AML-193 (cell line): ENCODE results near the gene ADAMTS19.

Experiments used
- DNase-seq, 2 experiments: peaks; one replicate each; lab custom pipeline; 2025; lab: John Stamatoyannopoulos, UW

Gene ADAMTS19

DNA sequence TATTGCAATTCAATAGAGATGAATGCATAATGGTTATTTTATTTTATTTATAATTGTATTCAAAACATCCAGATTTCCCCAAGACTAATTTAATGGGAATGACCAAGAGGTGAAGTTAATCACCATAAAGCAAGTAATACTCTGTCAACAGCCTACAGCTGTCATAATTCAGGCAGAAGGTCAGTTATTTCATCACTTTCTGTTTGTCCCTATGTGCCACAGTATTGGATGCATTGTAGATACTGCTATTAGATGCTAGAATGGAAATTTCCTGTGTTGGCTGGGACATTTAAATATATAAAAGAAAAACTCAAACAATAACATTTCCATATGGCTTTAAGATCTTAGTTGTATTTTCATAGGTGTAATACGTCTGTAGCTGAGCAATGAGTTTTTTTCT is 231.1 kb downstream of the ADAMTS19 start:
- DNase-seq, result no peak

- no peak for DNase-seq
Measured at GRCh38 chr5:129696636-129697035, 236.5 kb downstream of the ADAMTS19 start.

DNA sequence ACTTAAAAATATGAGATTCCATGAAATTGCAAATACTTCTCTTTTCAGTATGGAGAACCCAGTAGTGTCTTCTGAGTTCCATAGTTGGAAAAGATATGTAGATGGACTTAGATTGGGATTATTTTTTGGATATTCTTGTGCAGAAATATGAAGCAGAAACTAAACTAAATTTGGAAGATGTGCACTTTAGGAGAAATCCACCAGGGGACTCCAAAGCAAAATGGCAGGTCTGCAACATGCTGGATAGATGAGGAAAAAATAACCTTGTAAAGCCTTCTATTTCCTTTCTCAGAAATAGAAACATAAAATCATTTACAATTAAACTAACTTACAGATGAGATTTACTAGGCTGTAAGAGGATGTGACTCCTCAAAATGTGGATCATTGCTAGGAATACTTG is 238.6 kb downstream of the ADAMTS19 start:
- no peak for DNase-seq

GRCh38 chr5:129716235-129716634 is 256.1 kb downstream of the ADAMTS19 start:
- DNase-seq, result no peak

DNA sequence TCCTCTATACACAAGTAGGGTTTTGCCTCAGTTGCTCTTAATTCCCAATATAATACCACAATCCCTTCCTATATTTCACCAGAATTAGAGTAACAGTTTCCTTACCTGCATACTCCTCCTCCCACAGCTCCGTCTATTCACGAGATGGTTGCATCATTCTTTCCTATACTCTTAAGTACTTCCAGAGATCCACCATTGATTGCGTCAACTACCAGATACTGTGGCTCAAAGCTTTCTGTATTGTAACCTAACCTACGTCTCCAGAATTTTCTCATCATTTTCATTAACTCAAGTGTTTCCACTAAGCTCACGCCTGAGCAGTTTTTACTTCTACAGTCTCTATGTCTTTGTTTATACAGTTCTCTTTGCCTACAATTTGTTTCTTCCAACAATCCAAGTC is 256.6 kb downstream of the ADAMTS19 start:
- DNase-seq, result no peak

DNA sequence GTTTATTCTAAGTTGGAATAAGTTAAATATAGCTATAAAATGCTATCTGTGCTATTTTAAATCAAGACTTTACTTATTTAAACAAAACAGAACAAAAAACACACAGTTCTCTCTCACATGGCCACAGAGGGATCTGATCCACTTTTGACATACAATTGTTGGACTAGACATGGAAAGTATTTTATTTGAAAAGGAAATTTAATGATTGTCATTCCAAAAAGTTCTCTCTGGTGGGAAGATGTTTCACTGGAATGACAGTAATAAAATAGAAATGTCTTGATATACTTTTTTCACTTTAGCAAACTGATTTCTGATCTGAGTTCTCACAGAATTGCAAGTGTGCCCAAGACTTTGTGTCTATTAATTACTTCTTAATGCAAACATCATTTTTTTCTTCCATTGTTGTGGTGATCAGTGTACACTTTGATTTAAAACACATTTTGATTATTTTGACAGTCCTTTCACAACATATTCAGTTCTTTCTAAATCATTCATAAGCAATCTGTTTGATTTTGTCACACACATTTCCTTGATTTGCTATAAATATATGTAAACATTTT is 257.7 kb downstream of the ADAMTS19 start:
- no peak for DNase-seq

- DNase-seq, result no peak
Measured at GRCh38 chr5:129718471-129719090, 258.5 kb downstream of the ADAMTS19 start.

- no peak for DNase-seq
Measured at GRCh38 chr5:129724222-129724621, 264.1 kb downstream of the ADAMTS19 start.

- DNase-seq, result no peak
Measured at GRCh38 chr5:129724647-129725046, 264.5 kb downstream of the ADAMTS19 start.

DNA sequence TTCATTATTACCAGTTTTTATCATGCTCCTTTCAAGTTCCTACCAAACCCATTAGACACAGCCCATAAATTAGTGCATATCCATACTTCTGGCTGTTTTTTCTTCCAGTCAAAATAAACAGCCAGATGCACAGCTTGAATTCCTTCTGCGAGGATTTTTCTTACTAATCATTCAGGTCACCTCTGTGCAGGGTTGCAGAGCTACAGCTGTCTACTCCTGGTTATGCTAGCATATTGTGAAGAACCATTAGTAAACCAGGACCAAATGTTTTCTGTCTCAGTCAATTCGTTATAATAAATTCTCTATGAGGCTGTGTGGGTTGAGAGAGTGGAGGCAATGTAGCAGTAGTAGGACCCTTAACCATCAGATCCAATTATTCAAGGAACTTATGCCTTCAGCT is 279.7 kb downstream of the ADAMTS19 start:
- DNase-seq, result no peak

- DNase-seq, result no peak
Measured at GRCh38 chr5:129743541-129744187, 283.6 kb downstream of the ADAMTS19 start.

DNA sequence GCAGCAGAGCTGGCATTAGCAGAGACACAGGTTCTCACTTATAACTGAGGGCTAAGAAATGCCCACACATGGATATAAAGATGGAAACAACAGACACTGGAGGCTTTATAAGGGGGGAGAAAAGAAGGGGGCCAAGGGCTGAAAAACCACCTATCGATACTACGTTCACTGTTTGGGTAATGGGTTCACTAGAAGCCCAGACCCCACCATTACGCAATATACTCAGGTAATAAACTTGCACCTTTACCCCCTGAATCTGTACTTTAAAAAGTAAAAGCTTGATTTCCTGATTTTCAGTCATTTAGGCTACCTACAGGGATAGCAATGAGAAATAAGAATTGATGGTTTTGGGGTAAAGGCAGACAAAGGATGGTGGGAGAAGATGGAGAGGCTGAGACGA is 285.9 kb downstream of the ADAMTS19 start:
- DNase-seq, result no peak

GRCh38 chr5:129746876-129747275 is 286.8 kb downstream of the ADAMTS19 start:
- no peak for DNase-seq

- DNase-seq, result no peak
Measured at GRCh38 chr5:129747572-129748407, 287.7 kb downstream of the ADAMTS19 start, which contains the start of gene MINAR2. MINAR2 (plus strand) TSS chr5:129748094; CDS start chr5:129748191, 97 bp downstream.

DNA sequence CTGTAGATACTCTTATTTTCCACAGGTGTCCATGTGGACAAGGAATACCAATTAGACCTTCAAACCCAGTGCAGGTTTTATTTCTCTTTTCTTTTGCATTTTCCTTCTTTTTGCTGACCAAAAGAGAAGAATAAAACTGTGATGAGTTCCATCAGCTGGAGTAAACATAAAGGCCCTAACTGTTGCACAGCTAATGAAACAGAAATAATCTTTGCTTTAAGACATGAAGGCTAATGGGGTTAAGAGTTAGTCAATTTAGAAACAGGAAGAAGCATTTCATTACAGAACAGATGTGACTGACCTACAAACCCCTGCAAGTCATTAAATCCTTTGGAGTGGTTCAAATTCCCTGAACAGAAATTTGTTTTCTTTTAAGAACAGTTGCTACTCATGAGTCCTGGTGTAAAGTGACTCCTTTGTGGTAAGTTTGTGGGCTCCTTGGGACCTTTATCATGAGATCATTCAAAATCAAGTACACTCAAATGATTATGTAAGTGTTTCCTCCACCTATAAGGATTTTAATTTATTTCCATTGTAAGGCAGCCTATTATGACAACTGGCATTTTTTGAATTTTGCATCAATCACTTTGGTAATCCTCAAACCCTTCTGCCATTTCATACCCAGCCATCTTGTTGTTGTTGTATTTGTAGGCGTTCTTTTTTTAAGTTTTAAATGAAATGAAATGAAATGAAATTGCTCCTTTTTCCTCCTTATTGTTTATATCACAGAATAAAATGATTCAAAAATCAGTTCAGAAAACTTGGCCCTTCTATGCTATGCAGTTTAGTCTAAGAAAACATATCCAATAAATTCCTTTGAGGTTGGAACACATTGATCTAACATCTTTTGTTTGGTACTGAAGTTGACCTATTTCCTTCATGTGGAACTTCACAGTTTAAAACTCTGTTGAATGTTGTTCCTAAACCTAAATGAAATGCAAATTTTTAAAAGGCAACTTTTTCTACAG is 289.1 kb downstream of the ADAMTS19 start:
- no peak for DNase-seq

- no peak for DNase-seq
Measured at GRCh38 chr5:129760636-129761325, 300.7 kb downstream of the ADAMTS19 start.

- DNase-seq, result no peak
Measured at GRCh38 chr5:129763651-129764050, 303.6 kb downstream of the ADAMTS19 start.

GRCh38 chr5:129766798-129767197 is 306.7 kb downstream of the ADAMTS19 start:
- DNase-seq, result no peak

DNA sequence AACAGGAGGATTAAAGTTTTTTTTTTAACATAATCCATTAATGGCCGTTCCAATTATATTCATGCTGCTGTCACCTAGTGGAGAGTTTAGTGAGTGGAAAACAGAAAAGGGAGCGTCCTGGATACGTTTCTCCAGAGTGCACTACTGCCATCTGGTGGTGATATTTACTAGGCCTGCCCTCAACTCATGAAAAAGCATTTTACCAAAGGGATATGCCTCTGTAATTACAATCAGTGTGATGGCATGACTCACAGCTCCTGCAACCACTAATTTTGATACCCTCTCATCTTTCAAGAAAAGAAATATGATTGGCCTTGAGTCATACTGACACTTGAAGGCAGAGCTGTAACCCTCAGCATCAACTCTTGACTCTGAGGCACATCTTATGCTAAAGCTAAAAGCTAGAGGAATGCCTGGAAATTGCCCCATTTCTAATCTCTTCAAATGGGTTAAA is 307.9 kb downstream of the ADAMTS19 start:
- DNase-seq, result peak; percentile 73 to 76

DNA sequence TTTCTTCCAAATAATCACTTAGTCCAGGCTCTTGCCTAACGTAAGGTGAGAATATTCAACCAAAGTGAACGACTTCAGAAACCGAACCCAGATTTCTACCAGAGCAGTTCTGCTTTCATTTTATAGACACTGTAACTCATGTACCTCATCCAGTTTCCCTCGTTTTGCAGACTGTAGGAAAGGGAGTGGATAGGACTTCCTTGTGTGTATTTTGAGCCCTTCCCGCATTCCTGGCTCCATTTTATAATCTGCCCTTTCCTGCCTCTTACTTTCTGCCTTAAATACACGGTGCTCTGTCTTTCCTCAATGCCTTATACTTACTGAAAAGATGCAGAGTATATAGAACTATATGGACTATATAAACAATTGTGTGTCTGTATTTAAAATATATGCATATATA is 308.6 kb downstream of the ADAMTS19 start:
- DNase-seq, result no peak
